ENCODE data around the gene KHSRP.

Gene KHSRP

GRCh38 chr19:6384381-6384780, 40.2 kb downstream of the KHSRP start:
- no peak for DNase-seq

GRCh38 chr19:6383188-6383587, 41.4 kb downstream of the KHSRP start:
- DNase-seq = no peak

- no peak for DNase-seq
Observed at GRCh38 chr19:6381030-6381750, 43.4 kb downstream of the KHSRP start.

GRCh38 chr19:6379744-6380143, 44.9 kb downstream of the KHSRP start:
- DNase-seq = no peak

GRCh38 chr19:6378486-6378885, 46.1 kb downstream of the KHSRP start:
- DNase-seq = no peak

- DNase-seq = peak; percentile 81
Observed at GRCh38 chr19:6378041-6378440, 46.6 kb downstream of the KHSRP start.

- DNase-seq = no peak
Observed at GRCh38 chr19:6376512-6377190, 48.0 kb downstream of the KHSRP start.

- no peak for DNase-seq
Observed at GRCh38 chr19:6375411-6376010, 49.1 kb downstream of the KHSRP start, which contains the start of gene PSPN. Gene PSPN (minus strand): TSS chr19:6375933. CDS start chr19:6375849, 84 bp downstream.

- no peak for DNase-seq
Observed at GRCh38 chr19:6374711-6375410, 49.8 kb downstream of the KHSRP start.

GRCh38 chr19:6374161-6374709, 50.4 kb downstream of the KHSRP start:
- DNase-seq = no peak

- DNase-seq = no peak
Observed at GRCh38 chr19:6373813-6374108, 50.9 kb downstream of the KHSRP start.

GRCh38 chr19:6373096-6373812, 51.4 kb downstream of the KHSRP start:
- peak; percentile 98 for DNase-seq

GRCh38 chr19:6372594-6373095, 52.0 kb downstream of the KHSRP start, which contains the start of gene ALKBH7:
Gene ALKBH7 (plus strand): TSS chr19:6372794. CDS start chr19:6372821, 27 bp downstream.
- DNase-seq = peak; percentile 100

- DNase-seq = no peak
Observed at GRCh38 chr19:6364353-6364752, 60.3 kb downstream of the KHSRP start.
